GM12801 (cell line): Measurements from ENCODE around the gene GAREM1.

Source experiments
- TF ChIP-seq, protein P1 (sequence below): IDR thresholded peaks from one replicate; pipeline ENCODE4 v1.5.1; 2011; ENCODE audit warnings: control low read depth; ENCODE audit not compliant: insufficient read length; ENCODE audit errors: extremely low read depth

GAREM1 gene

DNA sequence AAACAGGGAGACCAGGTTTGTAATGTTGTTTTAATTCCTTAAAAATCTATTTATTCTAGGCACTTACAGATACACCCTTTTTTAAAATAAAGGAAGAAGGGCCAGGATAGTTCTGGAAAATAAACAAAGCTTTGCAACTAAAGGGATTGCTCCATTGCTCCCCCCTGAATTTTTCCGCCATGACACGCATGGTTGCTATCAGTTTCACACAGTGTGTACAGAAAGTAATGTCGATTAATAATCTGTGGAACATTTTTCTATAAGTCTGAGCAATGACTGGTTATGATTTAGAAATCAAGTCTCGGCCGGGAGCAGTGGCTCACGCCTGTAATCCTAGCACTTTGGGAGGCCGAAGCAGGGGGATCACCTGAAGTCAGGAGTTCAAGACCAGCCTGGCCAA is 90.8 kb downstream of the GAREM1 start:
- TF ChIP-seq, protein P1, sequence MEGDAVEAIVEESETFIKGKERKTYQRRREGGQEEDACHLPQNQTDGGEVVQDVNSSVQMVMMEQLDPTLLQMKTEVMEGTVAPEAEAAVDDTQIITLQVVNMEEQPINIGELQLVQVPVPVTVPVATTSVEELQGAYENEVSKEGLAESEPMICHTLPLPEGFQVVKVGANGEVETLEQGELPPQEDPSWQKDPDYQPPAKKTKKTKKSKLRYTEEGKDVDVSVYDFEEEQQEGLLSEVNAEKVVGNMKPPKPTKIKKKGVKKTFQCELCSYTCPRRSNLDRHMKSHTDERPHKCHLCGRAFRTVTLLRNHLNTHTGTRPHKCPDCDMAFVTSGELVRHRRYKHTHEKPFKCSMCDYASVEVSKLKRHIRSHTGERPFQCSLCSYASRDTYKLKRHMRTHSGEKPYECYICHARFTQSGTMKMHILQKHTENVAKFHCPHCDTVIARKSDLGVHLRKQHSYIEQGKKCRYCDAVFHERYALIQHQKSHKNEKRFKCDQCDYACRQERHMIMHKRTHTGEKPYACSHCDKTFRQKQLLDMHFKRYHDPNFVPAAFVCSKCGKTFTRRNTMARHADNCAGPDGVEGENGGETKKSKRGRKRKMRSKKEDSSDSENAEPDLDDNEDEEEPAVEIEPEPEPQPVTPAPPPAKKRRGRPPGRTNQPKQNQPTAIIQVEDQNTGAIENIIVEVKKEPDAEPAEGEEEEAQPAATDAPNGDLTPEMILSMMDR = no peak

- TF ChIP-seq, protein P1 = no peak
Measured at GRCh38 chr18:32378705-32379104, 92.0 kb downstream of the GAREM1 start.

DNA sequence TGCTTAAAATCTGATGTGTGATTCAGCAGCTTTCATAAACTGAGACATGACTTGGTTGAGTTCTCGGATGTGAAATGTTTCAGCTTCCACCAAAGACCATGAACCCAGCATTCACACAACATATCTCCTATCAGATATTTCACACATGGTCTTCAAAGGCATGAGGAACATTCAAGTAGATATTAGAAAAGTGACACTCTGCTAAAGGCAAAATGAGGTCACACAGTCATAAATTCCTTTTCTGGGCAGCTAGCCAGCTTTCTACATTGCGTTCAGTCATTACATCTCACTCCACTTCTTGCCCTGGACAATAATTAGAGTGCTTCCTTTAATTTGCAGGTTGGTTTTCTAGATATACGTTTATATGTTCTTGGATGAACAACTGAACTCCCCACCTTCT is 96.7 kb downstream of the GAREM1 start:
- TF ChIP-seq, protein P1 = no peak

GRCh38 chr18:32373505-32373904 is 97.2 kb downstream of the GAREM1 start:
- TF ChIP-seq, protein P1 = no peak

DNA sequence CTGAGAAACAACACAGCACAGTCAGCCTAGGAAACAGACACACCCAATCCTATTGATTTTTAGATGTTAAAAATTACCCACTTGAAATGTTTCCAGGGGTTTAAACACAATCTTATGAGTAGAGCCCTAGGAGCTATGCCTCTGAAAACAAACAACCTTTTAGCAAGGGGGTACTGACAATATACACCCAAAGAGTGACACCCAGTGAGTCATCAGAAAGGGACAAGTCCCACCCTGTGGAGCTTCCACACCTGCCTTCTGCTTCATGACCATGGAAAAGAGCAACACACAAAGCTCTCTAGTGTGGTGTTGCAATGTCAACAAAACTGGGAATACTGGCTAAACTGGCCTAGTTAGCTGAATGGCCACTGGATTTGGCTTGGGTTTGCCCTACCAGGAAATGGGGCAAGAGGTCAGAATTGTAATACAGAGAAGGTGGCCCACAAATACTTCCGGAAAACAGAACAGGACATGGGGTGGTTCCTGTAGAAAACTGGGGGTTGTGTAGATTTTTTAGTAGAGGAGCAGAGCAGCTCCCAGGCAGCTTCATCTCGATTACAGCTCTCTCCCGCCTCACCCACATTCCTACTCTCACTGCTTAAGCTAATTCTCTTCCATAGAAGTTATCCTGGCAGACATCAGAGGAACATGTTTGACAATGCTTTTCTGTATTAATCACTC is 98.2 kb downstream of the GAREM1 start:
- TF ChIP-seq, protein P1 = no peak

GRCh38 chr18:32372047-32372380 is 98.7 kb downstream of the GAREM1 start:
- TF ChIP-seq, protein P1 = no peak

DNA sequence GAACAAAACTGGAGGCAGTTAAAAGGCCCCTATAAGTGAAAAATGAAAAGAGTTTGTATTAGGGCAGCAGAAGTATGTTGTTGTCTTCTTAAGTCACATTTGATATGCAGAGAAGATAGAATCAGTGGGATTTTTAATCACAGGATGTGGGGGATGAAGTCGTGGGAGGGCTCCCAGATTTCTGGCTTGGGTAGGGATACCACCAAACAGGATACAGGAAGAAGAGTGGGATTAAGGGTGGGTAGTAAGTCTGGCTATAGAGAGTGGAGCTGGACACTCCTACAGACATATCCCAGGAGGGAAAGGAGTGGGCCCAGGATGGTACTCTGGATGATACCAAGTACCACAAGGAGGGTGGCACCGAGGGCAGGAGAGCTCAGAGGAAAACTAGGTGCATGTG is 99.3 kb downstream of the GAREM1 start:
- TF ChIP-seq, protein P1 = no peak

- TF ChIP-seq, protein P1 = no peak
Measured at GRCh38 chr18:32368991-32369390, 101.7 kb downstream of the GAREM1 start.
